Endothelial cell of umbilical vein (primary cell): Measurements from ENCODE around the gene VANGL2. TPM values are rescaled to one million over a fixed set of nuclear protein-coding genes. Genes with fewer than 3 reads are reported as not detected.

Experiments used
- BruUV-seq: library from RNA; stranded (reverse); fragments of 400-500 nt; replicated peaks from 2 replicates; lab custom pipeline; 2021; lab: Mats Ljungman, UMichigan
- CTCF ChIA-PET: fragments of 300-600, 350-600 bp; sonication (Branson Sonifier 250); formaldehyde crosslinking; loops from one replicate; lab custom pipeline; 2021; ENCODE audit warnings: antibody characterized with exemption, inconsistent platforms; lab: Charles Lee
- POLR2A ChIA-PET: fragments of 300-600, 350-600 bp; sonication (Branson Sonifier 250); formaldehyde crosslinking; loops from one replicate; lab custom pipeline; 2021; ENCODE audit warnings: antibody characterized with exemption, inconsistent platforms; lab: Charles Lee
- DNase-seq: peaks from one replicate; pipeline ENCODE4 v3.0.0-alpha.2; 2011; ENCODE audit warnings: low read depth, low spot score
- FAIRE-seq: peaks from 2 replicates; lab custom pipeline; 2011; peaks lifted over from hg19 to GRCh38; lab: Jason Lieb, UNC
- H2AFZ ChIP-seq: 2 replicates; pipeline ENCODE4 v1.6.0; 2012; ENCODE audit warnings: low read depth, low read length, control low read depth, inconsistent platforms
- H3K27ac ChIP-seq: 2 replicates; pipeline ENCODE4 v1.5.1; 2011; ENCODE audit warnings: low read depth, mild to moderate bottlenecking, control low read depth, low read length, moderate library complexity; ENCODE audit not compliant: insufficient read depth
- H3K27me3 ChIP-seq, 2 experiments: 2 replicates each; pipeline versions ENCODE4 v1.6.0 to v1.6.1; 2011; ENCODE audit warnings: low read length in 2 of 2, mixed read lengths in 1 of 2; ENCODE audit not compliant: control insufficient read depth in 2 of 2, insufficient read depth in 2 of 2
- H3K36me3 ChIP-seq, 2 experiments: 2 replicates in 1 of 2; 3 replicates in 1 of 2; pipeline ENCODE4 v1.5.1; 2011; ENCODE audit warnings: low read length in 2 of 2, mild to moderate bottlenecking in 1 of 2, moderate library complexity in 1 of 2; ENCODE audit not compliant: control insufficient read depth in 2 of 2, insufficient read depth in 2 of 2; ENCODE audit errors: extremely low read depth in 1 of 2
- H3K4me1 ChIP-seq: 3 replicates; pipeline ENCODE4 v1.5.1; 2011; ENCODE audit warnings: mild to moderate bottlenecking, low read length; ENCODE audit not compliant: control insufficient read depth, insufficient read depth; ENCODE audit errors: extremely low read depth
- H3K4me2 ChIP-seq: 2 replicates; pipeline ENCODE4 v1.6.1; 2011; ENCODE audit warnings: low read length, control low read depth, mixed read lengths; ENCODE audit not compliant: insufficient read depth
- H3K4me3 ChIP-seq, 3 experiments: fragments of 200-600 bp in 1 of 3; sonication (generic), shearing (Covaris generic) in 1 of 3; replicated peaks in 1 of 3; 2 replicates each; pipeline ENCODE4 v1.5.1; 2011 to 2016; ENCODE audit warnings: control low read depth in 3 of 3, low read length in 3 of 3, mild to moderate bottlenecking in 2 of 3, inconsistent platforms in 1 of 3, low read depth in 1 of 3, moderate library complexity in 1 of 3; ENCODE audit not compliant: insufficient read depth in 1 of 3
- H3K79me2 ChIP-seq: 2 replicates; pipeline ENCODE4 v1.6.0; 2012; ENCODE audit warnings: low read length, inconsistent platforms; ENCODE audit not compliant: control insufficient read depth, insufficient read depth
- H3K9ac ChIP-seq: replicated peaks from 2 replicates; pipeline ENCODE3; 2011; ENCODE audit warnings: low read length, control low read depth; ENCODE audit not compliant: insufficient read depth; ENCODE audit errors: extremely low read depth
- H3K9me1 ChIP-seq: replicated peaks from 3 replicates; pipeline ENCODE4 v1.6.0; 2011; ENCODE audit warnings: mild to moderate bottlenecking, low read length; ENCODE audit not compliant: control insufficient read depth, insufficient read depth; ENCODE audit errors: extremely low read depth
- H3K9me3 ChIP-seq: replicated peaks from 2 replicates; pipeline ENCODE4 v1.5.1; 2012; ENCODE audit warnings: low read length, inconsistent platforms; ENCODE audit not compliant: control insufficient read depth, insufficient read depth
- H4K20me1 ChIP-seq: replicated peaks from 2 replicates; pipeline ENCODE3; 2011; ENCODE audit warnings: mild to moderate bottlenecking, low read length; ENCODE audit not compliant: control insufficient read depth, insufficient read depth; ENCODE audit errors: extremely low read depth
- CTCF ChIP-seq, 2 donors: IDR thresholded peaks; 1 replicate in 1 of 2; 2 replicates in 1 of 2; pipeline ENCODE4 v1.5.1; 2011; ENCODE audit warnings: low read length in 2 of 2, mild to moderate bottlenecking in 2 of 2, moderate library complexity in 2 of 2, control low read depth in 1 of 2, inconsistent platforms in 1 of 2, low read depth in 1 of 2; ENCODE audit not compliant: insufficient read depth in 1 of 2; ENCODE audit errors: extremely low read depth in 1 of 2
- EZH2 ChIP-seq: IDR thresholded peaks from 2 replicates; pipeline ENCODE4 v1.6.1; 2012; ENCODE audit warnings: borderline replicate concordance, low read depth, mild to moderate bottlenecking, moderate library complexity, low read length, inconsistent platforms; ENCODE audit not compliant: severe bottlenecking
- FOS ChIP-seq: IDR thresholded peaks from 2 replicates; pipeline ENCODE4 v1.6.1; 2011; ENCODE audit warnings: mild to moderate bottlenecking, low read length, moderate library complexity, borderline replicate concordance; ENCODE audit not compliant: insufficient read depth
- GATA2 ChIP-seq: IDR thresholded peaks from 2 replicates; pipeline ENCODE4 v1.7.0; 2011; ENCODE audit warnings: low read depth, mild to moderate bottlenecking, moderate library complexity, mixed read lengths, low read length; ENCODE audit not compliant: insufficient read length, insufficient read depth
- JUN ChIP-seq: IDR thresholded peaks from 2 replicates; pipeline ENCODE4 v1.6.1; 2011; ENCODE audit warnings: borderline replicate concordance, low read depth; ENCODE audit not compliant: insufficient read length, insufficient read depth
- MAX ChIP-seq: IDR thresholded peaks from 2 replicates; pipeline ENCODE4 v1.6.1; 2011; ENCODE audit not compliant: insufficient read depth, insufficient read length
- MYC ChIP-seq: IDR thresholded peaks from one replicate; pipeline ENCODE4 v1.6.1; 2011; ENCODE audit warnings: mild to moderate bottlenecking, low read depth, low read length
- POLR2A ChIP-seq: IDR thresholded peaks from 2 replicates; pipeline ENCODE4 v1.6.1; 2012; ENCODE audit warnings: low read depth, mild to moderate bottlenecking, control low read depth, low read length
- POLR2AphosphoS5 ChIP-seq: IDR thresholded peaks from 2 replicates; pipeline ENCODE4 v1.6.1; 2012; ENCODE audit warnings: low read depth, mild to moderate bottlenecking, control low read depth, low read length, moderate library complexity; ENCODE audit not compliant: insufficient read depth
- dilution Hi-C: fragments of 300-500 bp; cut with MboI; formaldehyde crosslinking; loops from one replicate; pipeline ENCODE4 v1.15.0; 2019; ENCODE audit warnings: low sequenced_read_pairs; ENCODE audit not compliant: extremely low pct_ligation_motif_present
- intact Hi-C: fragments of 100-400 bp; cut with micrococcal nuclease; formaldehyde crosslinking; loops from one replicate; pipeline ENCODE4 v1.10.0; 2022
- polyA plus RNA-seq, 4 experiments: library from polyadenylated mRNA; depleted of rRNA in 3 of 4; stranded (reverse) in 3 of 4; unstranded in 1 of 4; fragments of >200 nt; gene quantifications; 2 replicates each; pipeline versions ENCODE4 v1.2.1 to v1.2.3, GENCODE V29; 2011 to 2012; ENCODE audit warnings: missing spikeins in 1 of 4
- total RNA-seq: library from RNA; stranded (reverse); gene quantifications from 2 replicates; pipeline ENCODE4 v1.2.3, GENCODE V29; 2021

The VANGL2 gene
- total and polyA plus RNA-seq, 2 donors (not counting 3 experiments of a cell fraction or from before 2014, with no cell fraction given), result 0.01 TPM; not detected in 1

GRCh38 chr1:160359559-160360226 is 40.7 kb upstream of the VANGL2 start:
- intact Hi-C loops (no loop called here), dilution Hi-C loops (no loop called here)
- H3K9me3 ChIP-seq, result no peaks in the 10 kb centered on the region
- H3K4me2 ChIP-seq, result no peak overlapping the region
- peaks cover 10 to 32% of the 10 kb centered on the region in 2 experiments for H3K36me3 ChIP-seq
- no peak overlapping the region for H3K4me3 ChIP-seq
- no peak for FAIRE-seq
- no peaks in the 10 kb centered on the region for H3K9me1 ChIP-seq
- no peaks in the 10 kb centered on the region for H3K79me2 ChIP-seq
- H4K20me1 ChIP-seq, result peaks cover 2% of the 10 kb centered on the region
- ChIA-PET CTCF (no interaction called here), POLR2A (no interaction called here)
- DNase-seq, result no peak
- no peak overlapping the region for H3K27ac ChIP-seq
- H2AFZ ChIP-seq, result no peak overlapping the region
- no peaks in the 10 kb centered on the region for H3K4me1 ChIP-seq
- H3K9ac ChIP-seq, result no peak overlapping the region
- TF ChIP-seq EZH2 (no peak), GATA2 (no peak), MAX (no peak), JUN (no peak), CTCF (IDR thresholded peaks at IDR 0.05; ENCODE audit: extremely low read depth in 1 of 2, insufficient read depth in 1 of 2, low read depth in 1 of 2, low read length in 2 of 2) (no peak), POLR2AphosphoS5 (no peak), FOS (no peak), POLR2A (no peak), MYC (no peak)
- BruUV-seq, result no TSS peak
- H3K27me3 ChIP-seq, result no peaks in the 10 kb centered on the region
